Activated effector memory CD4-positive, alpha-beta T cell treated with Interleukin-2 at 50 U/mL for 16 hours (primary cell): ENCODE data around the gene WDR81.
"Not testable (repeated sequence)": the region's sequence is repeated elsewhere in the genome, so short reads cannot be mapped to it uniquely, and the experiment has no call there.

Experiments used
- DNase-seq: peaks from one replicate; pipeline ENCODE4 v3.0.0-alpha.2; 2020

WDR81 gene

DNA sequence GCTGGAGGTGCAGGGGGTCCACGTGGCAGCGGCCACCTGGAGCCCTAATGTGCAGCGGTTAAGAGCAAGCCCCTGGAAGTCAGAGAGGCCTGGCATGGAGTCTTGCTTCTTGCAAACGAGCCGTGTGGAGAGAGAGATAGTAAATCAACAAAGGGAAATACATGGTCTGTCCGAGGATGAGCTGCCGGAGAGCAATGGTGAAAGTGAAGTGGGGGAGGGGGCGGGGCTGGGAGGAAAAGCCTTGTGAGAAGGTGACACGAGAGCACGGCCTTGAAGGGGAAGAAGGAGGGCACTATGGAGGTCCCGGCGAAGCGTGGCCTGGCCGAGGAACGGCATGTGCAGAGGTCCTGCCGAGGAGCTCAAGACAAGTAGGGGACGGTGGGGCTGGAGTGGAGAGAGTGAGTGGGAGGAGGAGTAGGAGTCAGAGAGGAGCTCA is 31.3 kb downstream of the WDR81 start:
- no peak for DNase-seq

DNA sequence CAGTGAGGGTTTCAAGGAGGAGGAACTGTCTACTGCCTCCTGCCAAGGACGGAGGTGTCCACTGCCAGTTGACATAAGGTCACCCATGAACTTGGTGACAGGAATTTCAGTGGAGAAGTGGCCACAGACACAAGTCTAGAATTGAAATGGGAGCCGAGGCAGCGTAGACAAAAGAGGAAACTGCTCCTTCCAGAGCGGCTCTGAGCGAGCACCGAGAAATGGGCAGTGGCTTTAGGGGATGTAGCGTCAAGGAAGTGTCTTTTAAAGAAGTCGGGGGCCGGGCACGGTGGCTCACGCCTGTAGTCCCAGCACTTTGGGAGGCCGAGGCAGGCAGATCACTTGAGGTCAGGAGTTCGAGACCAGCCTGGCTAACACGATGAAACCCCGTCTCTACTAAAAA is 34.3 kb downstream of the WDR81 start:
- DNase-seq = no peak

DNA sequence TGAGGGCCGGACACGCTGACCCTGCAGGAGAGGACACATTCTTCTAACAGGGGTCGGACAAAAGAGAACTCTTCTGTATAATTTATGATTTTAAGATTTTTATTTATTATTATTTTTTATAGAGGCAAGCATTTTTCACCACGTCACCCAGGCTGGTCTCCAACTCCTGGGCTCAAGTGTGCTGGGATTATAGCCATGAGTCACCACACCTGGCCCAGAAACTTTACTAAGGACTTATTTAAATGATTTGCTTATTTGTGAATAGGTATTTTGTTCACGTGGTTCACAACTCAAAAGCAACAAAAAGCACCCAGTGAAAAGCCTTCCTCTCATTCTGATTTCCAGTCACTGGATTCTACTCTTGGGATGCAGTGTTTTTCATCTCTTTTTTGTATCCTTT is 35.0 kb downstream of the WDR81 start:
- DNase-seq = no peak

DNA sequence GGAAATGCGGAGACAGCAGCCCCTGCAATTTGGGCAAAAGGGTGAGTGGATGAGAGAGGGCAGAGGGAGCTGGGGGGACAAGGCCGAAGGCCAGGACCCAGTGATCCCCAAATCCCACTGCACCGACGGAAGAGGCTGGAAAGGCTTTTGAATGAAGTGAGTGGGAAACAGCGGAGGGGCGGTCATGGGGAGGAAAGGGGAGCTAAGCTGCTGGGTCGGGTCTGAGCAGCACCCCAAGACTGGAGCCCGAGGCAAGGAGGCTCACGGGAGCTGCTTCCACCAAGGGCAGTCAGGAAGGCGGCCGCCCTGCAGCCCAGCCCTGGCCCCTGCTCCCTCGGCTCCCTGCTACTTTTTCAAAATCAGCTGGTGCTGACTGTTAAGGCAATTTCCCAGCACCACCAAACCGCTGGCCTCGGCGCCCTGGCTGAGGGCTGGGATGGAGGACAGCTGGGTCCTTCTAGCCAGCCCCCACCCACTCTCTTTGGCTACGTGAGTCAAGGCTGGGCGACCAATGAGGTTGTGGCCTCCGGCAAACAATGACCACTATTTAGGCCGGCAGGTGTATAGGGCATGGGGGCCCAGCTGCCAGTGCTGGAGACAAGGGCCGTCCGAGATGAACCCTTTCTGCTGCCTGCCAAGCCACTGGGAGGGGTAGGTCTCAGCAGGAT is 37.9 kb downstream of the WDR81 start:
- DNase-seq = no peak

DNA sequence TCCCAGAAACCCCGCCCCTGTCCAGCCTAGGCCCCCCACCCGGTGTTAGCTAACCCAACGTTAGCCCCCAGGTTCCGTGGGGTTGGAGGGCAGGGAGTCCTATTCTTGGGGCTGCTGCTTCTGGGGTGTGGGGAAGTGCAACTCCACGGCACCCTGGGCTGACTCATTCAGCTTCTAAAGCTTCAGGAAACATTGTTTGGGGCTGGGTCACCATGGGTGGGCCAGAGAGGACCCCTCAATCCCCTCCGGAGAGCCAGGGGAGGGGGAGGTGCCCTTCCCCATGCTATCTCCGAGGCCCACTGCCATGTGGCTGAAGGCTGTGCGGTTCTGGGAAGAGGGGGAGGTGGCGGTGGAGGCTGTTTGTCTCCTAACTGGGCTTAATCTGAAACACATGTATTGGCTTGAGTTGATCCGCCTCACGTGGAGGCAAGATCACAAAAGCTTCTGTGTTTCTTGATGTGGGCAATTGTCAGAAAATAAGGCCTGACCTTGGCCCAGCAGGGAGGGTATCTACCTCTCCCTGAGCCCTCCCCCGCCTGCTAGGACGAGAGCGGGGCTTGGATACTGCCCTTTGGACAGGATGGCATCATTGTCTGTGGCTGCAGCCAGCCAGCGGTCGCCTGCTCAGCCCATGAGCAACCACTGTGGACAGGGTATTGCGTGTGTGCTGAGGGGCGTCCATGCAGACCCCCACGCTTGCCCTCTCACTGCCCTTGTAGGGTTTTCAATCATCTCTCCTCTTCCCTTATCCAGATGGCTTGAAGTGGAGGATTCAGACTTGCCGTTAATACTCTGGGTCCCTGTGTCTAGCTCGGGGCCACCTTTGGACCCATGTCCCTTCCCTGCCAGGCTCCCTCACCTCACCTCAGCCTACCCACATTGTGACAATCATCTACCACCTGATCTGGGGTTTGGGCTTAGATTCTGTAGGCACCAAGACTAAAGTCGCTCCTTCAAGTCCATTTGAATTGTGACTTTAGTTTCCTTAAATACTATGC is 38.7 kb downstream of the WDR81 start:
- DNase-seq = no peak

DNA sequence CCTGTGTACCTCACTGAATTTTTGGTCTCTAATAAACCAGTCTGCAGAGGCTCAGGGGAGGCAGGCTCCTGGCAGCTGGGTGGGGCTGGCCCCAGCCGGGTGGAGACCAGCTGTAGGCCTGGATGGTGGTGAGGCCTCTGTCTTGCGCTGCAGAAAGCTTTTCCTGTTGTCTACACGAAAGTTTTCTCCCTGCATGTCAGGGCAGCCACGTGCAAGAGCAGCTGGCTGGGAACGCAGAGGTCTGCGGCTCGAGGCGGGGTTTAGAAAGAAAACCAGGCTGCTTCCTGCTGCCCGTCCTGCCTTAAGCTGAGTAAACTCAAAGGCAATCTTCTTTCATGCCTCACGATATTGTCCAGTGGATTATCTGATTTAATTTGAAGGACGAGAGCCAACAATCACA is 39.8 kb downstream of the WDR81 start:
- DNase-seq = peak; percentile 75

DNA sequence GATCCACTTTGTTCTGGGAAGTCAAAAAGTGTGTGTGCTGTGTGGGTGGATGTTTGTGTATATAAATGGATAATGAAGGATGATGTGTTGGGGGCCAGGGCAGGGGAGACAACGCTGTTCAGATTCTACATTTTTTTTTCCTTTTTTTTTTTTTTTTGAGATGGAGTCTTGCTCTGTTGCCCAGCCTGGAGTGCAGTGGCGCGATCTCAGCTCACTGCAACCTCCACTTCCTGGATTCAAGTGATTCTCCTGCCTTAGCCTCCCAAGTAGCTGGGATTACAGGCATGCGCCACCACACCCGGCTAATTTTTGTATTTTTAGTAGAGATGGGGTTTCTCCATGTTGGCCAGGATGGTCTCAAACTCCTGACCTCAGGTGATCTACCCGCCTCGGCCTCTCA is 40.2 kb downstream of the WDR81 start:
- not testable (repeated sequence) for DNase-seq

DNA sequence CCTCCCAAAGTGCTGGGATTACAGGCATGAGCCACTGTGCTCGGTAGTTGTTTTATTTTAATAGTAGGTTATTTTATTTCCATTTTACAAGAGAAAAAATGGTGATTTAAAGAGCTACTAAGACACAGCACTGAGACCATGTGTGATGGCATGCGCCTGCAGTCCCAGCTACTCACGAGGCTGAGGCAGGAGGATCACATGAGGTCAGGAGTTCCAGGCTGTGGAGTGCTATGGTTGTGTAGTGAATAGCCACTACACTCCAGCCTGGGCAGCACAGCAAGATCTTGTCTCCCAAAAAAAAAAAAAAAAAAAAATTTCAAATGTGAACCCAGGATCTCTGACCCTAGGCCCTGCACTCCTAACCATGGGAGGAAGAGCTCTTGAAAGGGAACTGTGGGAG is 41.1 kb downstream of the WDR81 start:
- no peak for DNase-seq

DNA sequence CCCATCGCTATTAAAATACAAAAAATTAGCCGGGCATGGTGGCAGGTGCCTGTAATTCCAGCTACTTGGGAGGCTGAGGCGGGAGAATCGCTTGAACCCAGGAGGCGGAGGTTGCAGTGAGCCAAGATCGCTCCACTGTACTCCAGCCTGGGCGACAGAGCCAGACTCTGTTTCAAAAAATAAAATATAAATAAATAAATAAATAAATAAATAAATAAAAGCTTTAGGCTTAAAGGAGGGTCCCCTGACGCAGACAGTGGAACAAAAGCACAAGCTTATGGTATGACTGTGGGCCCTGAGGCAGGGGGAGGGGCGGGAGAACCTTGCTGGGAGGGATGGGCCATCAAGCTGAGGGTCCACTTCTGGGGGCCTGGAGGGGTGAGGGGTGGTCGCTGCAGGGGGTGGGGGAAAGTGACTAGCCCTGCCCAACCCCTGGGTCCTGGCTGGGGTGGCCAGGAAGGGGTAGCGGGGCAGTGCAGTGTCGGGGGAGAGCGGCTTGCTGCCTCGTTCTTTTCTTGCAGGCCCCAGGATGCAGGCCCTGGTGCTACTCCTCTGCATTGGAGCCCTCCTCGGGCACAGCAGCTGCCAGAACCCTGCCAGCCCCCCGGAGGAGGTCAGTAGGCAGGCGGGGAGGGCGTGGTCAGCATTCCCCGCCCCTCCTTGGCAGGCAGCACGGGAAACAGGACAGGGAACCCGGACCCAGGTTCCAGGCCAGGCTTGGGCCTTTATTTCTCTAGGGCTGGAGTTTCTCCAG is 42.1 kb downstream of the WDR81 start:
- DNase-seq = no peak

DNA sequence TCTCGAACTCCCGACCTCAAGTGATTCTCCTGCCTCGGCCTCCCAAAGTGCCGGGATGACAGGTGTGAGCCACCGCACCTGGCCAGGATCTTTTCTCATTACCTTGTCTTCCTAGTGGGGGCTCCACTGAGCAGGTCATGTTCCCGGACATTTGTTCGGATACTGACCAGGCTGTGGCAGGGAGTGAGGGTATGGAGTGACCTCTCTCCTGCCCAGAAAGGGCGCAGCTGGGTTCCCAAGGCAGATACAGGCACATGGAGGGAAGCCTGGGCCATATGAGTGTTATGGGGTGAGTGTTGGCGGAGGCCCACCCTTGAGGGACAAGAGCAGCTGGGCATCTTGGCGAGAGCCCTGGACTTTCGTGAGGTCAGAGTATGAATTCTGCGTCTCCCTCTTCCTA is 42.9 kb downstream of the WDR81 start:
- DNase-seq = no peak

DNA sequence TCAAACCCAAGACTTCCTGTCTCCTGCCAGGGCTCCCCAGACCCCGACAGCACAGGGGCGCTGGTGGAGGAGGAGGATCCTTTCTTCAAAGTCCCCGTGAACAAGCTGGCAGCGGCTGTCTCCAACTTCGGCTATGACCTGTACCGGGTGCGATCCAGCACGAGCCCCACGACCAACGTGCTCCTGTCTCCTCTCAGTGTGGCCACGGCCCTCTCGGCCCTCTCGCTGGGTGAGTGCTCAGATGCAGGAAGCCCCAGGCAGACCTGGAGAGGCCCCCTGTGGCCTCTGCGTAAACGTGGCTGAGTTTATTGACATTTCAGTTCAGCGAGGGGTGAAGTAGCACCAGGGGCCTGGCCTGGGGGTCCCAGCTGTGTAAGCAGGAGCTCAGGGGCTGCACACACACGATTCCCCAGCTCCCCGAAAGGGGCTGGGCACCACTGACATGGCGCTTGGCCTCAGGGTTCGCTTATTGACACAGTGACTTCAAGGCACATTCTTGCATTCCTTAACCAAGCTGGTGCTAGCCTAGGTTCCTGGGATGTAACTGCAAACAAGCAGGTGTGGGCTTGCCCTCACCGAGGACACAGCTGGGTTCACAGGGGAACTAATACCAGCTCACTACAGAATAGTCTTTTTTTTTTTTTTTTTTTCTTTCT is 45.4 kb downstream of the WDR81 start:
- no peak for DNase-seq

DNA sequence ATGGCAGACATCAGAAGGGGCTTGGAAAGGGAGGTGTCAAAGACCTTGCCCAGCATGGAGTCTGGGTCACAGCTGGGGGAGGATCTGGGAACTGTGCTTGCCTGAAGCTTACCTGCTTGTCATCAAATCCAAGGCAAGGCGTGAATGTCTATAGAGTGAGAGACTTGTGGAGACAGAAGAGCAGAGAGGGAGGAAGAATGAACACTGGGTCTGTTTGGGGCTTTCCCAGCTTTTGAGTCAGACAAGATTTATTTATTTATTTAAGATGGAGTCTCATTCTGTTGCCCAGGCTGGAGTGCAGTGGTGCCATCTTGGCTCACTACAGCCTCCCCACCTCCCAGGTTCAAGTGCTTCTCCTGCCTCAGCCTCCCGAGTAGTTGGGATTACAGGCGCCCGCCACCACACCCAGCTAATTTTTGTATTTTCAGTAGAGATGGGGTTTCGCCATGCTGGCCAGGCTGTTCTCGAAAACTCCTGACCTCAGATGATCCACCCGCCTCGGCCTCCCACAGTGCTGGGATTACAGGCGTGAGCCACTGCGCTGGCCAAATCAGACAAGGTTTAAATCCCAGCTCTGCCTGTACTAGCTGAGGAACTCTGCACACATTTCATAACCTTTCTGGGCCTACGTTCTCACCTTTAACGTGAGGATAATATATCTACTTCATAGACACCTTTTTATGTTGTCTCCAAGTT is 48.6 kb downstream of the WDR81 start:
- DNase-seq = not testable (repeated sequence)

DNA sequence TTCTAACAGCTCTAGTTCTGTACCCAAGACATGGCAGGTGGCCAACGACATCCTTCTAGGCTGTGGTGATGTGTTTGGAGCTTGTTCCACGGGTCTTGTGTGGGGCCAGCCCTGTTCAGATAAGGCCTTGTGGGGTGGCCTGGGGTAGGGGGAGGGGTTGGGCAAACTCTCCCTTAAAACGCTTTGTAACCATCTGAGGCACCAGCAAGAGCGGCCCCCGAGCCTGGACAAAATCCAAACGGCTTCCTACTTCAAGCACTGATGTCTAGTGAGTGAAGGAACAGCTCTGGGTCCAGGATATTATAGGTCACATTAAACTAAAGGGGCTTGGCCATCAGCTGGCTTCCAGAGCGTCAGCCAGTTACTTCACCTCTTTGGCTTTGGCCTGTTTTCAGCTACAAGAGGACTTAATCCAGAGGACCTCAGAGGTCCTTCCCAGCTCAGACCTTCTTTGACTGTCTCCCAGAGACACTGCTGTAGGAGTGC is 49.2 kb downstream of the WDR81 start:
- DNase-seq = no peak

DNA sequence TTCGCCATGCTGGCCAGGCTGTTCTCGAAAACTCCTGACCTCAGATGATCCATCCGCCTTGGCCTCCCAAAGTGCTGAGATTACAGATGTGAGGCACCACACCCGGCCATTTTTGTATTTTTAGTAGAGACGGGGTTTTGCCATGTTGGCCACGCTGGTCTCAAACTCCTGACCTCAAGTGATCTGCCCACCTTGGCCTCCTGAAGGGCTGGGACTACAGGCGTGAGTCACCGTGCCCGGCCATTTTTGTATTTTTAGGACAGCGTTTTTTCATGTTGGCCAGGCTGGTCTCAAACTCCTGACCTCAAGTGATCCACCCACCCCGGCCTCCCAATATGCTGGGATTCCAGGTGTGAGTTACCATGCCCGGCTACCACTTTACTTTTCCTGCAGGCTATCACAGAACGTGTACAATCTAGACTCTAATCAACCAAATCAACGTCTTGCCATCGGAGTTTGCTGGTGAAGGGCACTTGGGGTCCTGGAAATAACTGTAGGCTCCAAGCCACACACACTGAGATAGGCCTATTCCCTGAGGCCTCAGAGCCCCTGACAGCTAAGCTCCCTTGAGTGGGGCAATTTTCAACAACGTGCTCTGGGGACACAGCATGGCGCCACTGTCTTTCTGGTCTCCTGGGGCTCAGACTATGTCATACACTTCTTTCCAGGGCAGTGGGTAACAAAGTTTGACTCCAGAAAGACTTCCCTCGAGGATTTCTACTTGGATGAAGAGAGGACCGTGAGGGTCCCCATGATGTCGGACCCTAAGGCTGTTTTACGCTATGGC is 50.1 kb downstream of the WDR81 start:
- no peak for DNase-seq

DNA sequence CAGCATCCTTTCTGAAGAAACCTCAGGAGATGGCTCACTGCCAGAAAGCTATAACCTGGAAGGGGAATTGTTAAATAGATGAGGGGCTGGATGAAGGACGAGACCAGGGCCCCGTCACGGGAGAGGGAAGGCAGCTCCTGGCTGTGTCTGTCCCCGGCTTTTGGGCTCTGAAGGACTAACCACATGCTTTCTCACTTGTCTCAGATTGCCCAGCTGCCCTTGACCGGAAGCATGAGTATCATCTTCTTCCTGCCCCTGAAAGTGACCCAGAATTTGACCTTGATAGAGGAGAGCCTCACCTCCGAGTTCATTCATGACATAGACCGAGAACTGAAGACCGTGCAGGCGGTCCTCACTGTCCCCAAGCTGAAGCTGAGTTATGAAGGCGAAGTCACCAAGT is 51.8 kb downstream of the WDR81 start:
- DNase-seq = no peak

DNA sequence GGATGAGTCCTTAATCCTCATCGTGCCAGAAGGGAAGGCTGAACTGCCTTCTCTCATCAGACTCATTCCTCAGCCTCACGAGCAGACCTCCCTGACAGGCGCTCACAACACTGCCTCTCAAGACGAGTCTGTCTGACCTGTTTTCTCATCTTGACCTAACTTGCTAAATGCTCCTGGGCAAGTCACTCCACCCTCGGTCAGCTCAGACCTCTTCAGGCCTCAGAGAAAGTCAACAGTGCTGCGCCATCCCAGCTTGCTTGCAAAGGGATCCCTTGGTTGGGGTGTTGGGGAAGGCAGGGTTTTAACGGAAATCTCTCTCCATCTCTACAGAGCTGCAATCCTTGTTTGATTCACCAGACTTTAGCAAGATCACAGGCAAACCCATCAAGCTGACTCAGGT is 52.4 kb downstream of the WDR81 start:
- DNase-seq = no peak

DNA sequence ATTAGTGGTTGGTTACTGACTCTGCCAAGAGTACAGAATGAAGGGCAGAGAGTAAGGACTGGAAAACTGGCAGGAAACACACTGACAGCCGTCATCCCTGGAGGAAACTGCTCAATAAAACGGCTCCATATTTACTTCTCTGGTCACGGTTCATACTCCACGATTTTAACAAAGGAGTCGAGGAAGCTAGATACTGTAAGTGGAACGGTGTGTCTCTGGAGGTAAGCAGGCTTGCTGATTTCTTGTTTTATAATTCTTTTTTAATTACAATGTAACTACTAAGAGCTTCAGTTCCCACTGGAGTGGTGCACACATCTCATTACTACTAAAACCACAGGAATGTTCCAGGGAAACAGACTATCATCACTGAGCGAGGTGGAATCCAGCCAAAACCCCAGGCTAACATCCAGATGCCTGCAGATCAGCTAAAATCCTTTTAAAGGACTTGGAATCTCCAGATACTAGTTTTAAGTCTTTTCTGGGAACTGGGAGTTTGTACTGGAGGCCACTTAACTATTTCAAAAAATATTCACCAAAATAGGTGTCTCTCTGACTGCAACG is 55.1 kb downstream of the WDR81 start:
- DNase-seq = no peak

DNA sequence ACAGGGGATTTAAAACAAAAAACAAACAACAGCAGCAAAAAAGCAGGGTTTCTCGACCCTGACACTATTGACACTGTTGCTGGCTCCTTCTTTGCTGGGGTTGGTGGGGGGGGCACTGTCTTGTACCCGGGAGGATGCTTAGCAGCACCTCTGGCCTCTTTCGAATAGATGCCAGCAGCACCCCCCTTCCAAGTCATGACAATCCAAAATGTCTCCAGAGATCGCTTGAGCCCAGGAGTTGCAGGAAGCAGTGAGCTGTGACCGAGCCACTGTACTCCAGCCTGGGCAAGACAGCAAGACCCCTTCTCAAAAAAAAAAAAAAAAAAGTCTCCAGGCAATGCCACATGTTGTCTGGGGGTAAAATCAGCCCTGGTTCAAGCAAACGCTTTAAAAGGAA is 57.7 kb downstream of the WDR81 start:
- no peak for DNase-seq

DNA sequence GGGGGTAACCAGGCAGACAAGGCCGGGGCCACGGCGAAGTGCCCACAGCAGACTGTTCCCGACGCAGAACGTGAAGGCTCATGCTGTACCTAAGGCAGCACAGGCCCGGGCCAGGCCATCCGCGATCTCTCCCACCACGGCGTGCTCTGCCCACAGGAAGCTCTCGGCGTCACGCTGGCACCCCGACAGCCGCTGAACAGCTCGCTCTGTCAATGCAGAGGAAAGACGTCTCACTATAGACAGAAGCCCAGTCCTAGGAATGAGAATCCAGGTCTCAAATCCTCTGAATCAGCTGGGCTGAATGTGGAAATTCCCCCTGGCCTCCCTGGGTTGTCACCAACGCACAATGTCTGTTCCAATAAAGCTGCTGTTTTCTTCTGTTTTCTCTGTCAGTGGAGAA is 58.8 kb downstream of the WDR81 start:
- no peak for DNase-seq

DNA sequence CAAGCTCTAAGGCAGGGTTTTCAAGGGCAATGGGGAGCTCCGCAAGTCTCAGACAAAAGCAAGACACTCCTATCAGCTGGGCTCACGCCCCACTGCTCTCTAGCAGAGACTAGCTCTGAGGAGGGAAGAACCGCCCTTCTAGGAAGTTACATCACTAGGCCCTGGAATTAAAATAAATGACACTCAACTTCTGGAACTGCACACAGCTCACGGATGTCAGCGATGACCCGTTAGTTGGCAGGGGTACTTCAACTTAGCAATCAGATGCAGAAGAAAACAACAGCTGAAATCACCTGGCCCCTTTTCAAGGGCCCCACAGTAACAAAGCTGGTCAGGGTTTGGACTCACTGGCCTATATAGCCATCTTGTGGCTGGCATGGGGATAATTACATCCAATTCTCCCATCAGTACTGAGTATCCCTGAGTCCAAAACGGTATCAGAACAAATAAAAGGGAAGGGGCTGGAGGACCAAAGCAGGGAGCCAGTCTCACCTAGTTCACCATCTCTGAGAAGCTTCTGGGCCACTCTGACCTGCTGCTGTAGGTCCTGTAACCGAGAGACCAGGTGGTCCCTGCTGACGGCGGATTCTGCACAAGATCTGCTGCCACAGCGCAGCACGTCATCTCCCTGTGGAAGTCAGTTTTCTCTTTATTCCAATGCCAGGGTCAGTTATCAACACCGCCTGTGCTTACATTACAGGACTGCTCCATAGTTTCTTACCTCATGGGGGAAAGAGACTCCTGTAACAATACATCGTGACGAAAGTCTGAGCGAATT is 59.5 kb downstream of the WDR81 start:
- no peak for DNase-seq
